Heart left ventricle (tissue), 16 donors: ENCODE measurements around the gene C9orf78. TPM values are rescaled to one million over a fixed set of nuclear protein-coding genes. Genes with fewer than 3 reads are reported as not detected.

Experiments used
- ATAC-seq, 4 donors: fragments of 200-7000 bp; cut with Tn5 transposase; one replicate each; pipeline ENCODE4 v1.9.1; 2020 to 2022; ENCODE audit warnings: moderate library complexity in 4 of 4, mild to moderate bottlenecking in 3 of 4, moderate number of reproducible peaks in 1 of 4
- DNase-seq, 5 donors: peaks; one replicate each; pipeline ENCODE4 v3.0.0-alpha.2; 2020
- H3K27ac ChIP-seq, 12 donors: fragments of 200-600 bp; sonication (generic) in 4 of 12; one replicate each; pipeline versions ENCODE4 v1.5.0 to v1.8.0; 2016 to 2022; ENCODE audit warnings: mild to moderate bottlenecking in 2 of 12
- H3K27me3 ChIP-seq, 9 donors: fragments of 200-600 bp; sonication (generic) in 2 of 9; one replicate each; pipeline versions ENCODE4 v1.5.1 to v1.8.0; 2016 to 2022; ENCODE audit warnings: mild to moderate bottlenecking in 3 of 9
- H3K36me3 ChIP-seq, 9 donors: fragments of 200-600 bp; sonication (generic) in 2 of 9; one replicate each; pipeline versions ENCODE4 v1.5.0 to v1.8.0; 2018 to 2022; ENCODE audit warnings: mild to moderate bottlenecking in 2 of 9
- H3K4me1 ChIP-seq, 12 donors: fragments of 200-600 bp; sonication (generic) in 4 of 12; one replicate each; pipeline versions ENCODE4 v1.5.0 to v1.8.0; 2016 to 2022; ENCODE audit warnings: mild to moderate bottlenecking in 3 of 12
- H3K4me3 ChIP-seq, 12 donors: fragments of 200-600 bp; sonication (generic) in 4 of 12; one replicate each; pipeline versions ENCODE4 v1.5.0 to v1.8.0; 2017 to 2022; ENCODE audit warnings: mild to moderate bottlenecking in 9 of 12, moderate library complexity in 4 of 12
- H3K9me3 ChIP-seq, 12 donors: fragments of 200-600 bp; sonication (generic) in 4 of 12; one replicate each; pipeline versions ENCODE4 v1.5.0 to v1.8.0; 2016 to 2022; ENCODE audit warnings: mild to moderate bottlenecking in 1 of 12
- POLR2A ChIP-seq, 2 donors: fragments of 450-650 bp; IDR thresholded peaks; one replicate each; pipeline ENCODE4 v1.6.1; 2017; ENCODE audit warnings: antibody characterized with exemption in 2 of 2, mild to moderate bottlenecking in 2 of 2, moderate library complexity in 2 of 2
- WGBS, 4 donors: extraction: QIAGEN DNeasy Blood & Tissue Kit in 2 of 4; methylation state at CpG; one replicate each; pipeline versions ENCODE4 v1.1.5 to v1.1.7; 2013 to 2018; 5-methylcytosine and 5-hydroxymethylcytosine counted together
- intact Hi-C, 10 donors: fragments of 100-400 bp; cut with DNase I; formaldehyde crosslinking; loops; one replicate each; pipeline versions ENCODE4 v1.11.1 to v1.14.2; 2022
- polyA plus RNA-seq, 2 donors: library from polyadenylated mRNA; stranded (reverse); fragments of 200-250 nt; gene quantifications; one replicate each; pipeline ENCODE4 v1.2.3, GENCODE V29; 2013
- total RNA-seq, 9 donors: library from RNA; depleted of rRNA in 2 of 9; stranded (reverse); fragments of >200 nt in 2 of 9; fragmentation: NEBNext Ultra II Directional in 3 of 9; extraction: Animal tissue kit (Norgen Biotek cat#: 25700) in 3 of 9; gene quantifications; one replicate each; pipeline versions ENCODE4 v1.1.0 to v1.2.4, GENCODE V29; 2016 to 2023
- TF ChIP-seq, protein P1 (sequence below), 12 donors: fragments of 200-600 bp; sonication (generic) in 4 of 12; IDR thresholded peaks; one replicate each; pipeline versions ENCODE4 v1.5.0 to v1.8.0; 2018 to 2022; ENCODE audit warnings: antibody characterized with exemption in 12 of 12, mild to moderate bottlenecking in 5 of 12
- donor health status: ischemic (EF 13 %, LVEDD 7.1; RV severe dilation, severe dysfunction).
- donor health status: healthy with polysubstance abuse.
- donor health status: DM: no; HTN: yes; CAD: no.
- donor health status: DM: no; HTN: no; CAD: no.
- donor health status: ischemic (EF 25% LVEDD 6.9; RV normal size, moderate dysfunction).
- donor health status: ischemic (EF 25% LVEDD 5.7; RV mildly dilated, moderate dysfunction).
- donor health status: healthy.
- donor health status: DM: yes; HTN: yes; CAD: no.
- donor health status: ischemic (EF 35%, LVEDD 5.7; RV mildly dilated, moderate dysfunction).
- donor health status: nonischemic (EF 11% LVEDD 7.7; RV severe dilation, severe dysfunction).
- donor health status: DM: yes; HTN: yes; CAD: no.
- donor health status: PGD.
- donor health status: ischemic (EF 29% LVEDD 5.4; RV normal size, mild dysfunction).
- donor health status: nonischemic (EF 23%, LVEDD 6.1; RV moderate dilation, normal function).

The C9orf78 gene
- total and polyA plus RNA-seq, 11 donors: 28.4 to 69.2 (median 33.2) TPM

DNA sequence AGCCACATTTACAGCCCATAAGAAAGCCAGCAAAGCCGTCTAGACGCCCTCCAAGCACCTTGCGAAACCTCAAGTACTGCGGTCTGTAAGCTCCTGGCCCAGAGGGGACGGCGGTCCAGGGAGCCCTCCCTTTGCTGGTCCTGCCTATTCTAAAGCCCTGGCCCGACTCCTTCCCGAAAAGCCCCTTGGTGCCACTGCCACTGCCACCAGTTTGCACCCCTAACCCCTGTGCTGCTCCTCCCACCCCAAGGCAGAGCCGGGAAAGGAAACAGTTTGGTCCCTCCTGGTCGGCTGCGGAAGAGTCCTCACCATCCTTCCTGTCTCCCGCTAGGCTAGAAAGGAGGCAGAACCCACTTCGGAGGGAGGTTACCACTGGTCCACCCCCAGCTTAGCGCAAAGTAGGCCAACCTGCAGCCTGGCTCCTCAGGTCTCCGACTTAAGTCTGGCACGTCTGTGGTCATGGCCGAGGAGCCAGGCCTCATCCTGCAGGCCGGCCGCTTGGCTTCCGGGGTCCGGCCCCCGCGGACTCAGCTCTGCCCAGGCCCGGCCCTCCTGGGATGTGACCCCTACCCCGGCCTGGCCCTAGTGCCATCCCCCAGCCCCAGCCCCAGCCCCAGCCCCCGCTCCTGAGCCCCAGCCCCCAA, 12.1 kb downstream of the C9orf78 start:
- H3K4me1 ChIP-seq: peaks cover 0 to 11% (median 7%) of the 10 kb centered on the region in 12 donors
- no peak for DNase-seq
- H3K36me3 ChIP-seq: peaks cover 0 to 62% (median 56%) of the 10 kb centered on the region in 9 donors
- H3K9me3 ChIP-seq: no peaks in the 10 kb centered on the region
- TF ChIP-seq POLR2A (IDR thresholded peaks at IDR 0.05): no peak
- TF ChIP-seq, protein P1, sequence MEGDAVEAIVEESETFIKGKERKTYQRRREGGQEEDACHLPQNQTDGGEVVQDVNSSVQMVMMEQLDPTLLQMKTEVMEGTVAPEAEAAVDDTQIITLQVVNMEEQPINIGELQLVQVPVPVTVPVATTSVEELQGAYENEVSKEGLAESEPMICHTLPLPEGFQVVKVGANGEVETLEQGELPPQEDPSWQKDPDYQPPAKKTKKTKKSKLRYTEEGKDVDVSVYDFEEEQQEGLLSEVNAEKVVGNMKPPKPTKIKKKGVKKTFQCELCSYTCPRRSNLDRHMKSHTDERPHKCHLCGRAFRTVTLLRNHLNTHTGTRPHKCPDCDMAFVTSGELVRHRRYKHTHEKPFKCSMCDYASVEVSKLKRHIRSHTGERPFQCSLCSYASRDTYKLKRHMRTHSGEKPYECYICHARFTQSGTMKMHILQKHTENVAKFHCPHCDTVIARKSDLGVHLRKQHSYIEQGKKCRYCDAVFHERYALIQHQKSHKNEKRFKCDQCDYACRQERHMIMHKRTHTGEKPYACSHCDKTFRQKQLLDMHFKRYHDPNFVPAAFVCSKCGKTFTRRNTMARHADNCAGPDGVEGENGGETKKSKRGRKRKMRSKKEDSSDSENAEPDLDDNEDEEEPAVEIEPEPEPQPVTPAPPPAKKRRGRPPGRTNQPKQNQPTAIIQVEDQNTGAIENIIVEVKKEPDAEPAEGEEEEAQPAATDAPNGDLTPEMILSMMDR (IDR thresholded peaks at IDR 0.05): no peak
- intact Hi-C loops: loop anchor here in 1 of 10 donors (2.0 kb wide), 1 partner anchor 20 kb away; the partner anchor contains the start of gene TOR1B
- no peaks in the 10 kb centered on the region for H3K27me3 ChIP-seq
- WGBS, 4 donors: 20 to 30% (median 22%) methylated on average over 17 to 26 of the region's 26 CpGs
- H3K27ac ChIP-seq: peak overlapping the region in 5 of 12 donors; percentile 42 to 77 (median 75)
- peak in 3 of 4 donors; percentile 1 to 23 (median 21) for ATAC-seq
- H3K4me3 ChIP-seq: peak overlapping the region; percentile 24 to 99 (median 79)

DNA sequence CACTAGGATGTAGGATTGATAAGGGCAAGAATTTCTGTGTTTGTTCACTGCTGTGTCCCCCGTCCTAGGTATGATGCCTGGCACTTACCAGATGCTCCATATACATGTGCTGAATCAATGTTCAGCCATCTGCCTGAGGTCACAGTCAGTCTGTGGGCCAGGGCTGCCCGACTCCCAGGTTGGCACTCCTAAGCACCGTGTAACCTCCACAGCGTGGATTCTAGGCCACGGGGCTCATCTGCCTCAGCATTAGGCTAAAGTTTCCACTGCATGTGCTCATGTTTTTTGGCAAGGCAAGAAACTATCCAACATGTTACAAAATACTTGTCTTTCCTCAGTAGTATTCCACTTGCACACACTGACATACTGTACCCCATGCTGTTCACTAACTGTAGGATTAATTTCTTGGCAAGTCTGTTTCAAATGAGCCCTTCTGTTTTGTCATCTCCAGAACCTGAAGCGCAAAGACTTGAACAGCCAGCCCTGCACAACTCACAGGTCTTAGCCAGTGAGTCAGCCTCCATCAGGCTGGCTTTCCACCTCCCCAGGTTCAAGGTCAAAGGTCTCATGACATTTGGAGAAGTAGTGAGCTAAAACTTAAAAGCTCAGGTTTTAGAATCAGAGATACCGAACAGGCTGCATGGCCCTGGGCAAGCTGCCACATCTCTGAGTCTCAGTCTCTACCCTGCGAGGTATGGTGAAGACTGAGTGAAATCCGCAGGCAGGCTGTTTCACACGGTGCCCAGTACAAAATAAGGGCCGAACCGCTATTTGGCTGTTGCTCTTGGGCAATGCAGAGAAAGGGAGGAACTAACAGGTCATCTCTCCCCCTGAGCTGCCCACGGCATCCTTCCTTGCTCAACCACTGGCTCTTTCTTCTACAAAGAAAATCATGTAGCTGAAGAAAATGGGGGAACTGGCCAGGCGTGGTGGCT, 18.3 kb downstream of the C9orf78 start:
- Histone ChIP-seq H3K27ac (no peak overlapping the region), H3K4me1 (peaks cover 0 to 8% (median 0%) of the 10 kb centered on the region in 12 donors), H3K36me3 (peaks cover 0 to 99% (median 90%) of the 10 kb centered on the region in 9 donors), H3K27me3 (no peaks in the 10 kb centered on the region), H3K9me3 (no peaks in the 10 kb centered on the region), H3K4me3 (no peak overlapping the region)
- no peak for TF ChIP-seq POLR2A (IDR thresholded peaks at IDR 0.05)
- TF ChIP-seq, protein P1 (IDR thresholded peaks at IDR 0.05): no peak
- intact Hi-C loops: no loop called here
- 90 to 92% (median 92%) methylated on average over 14 of the region's 14 CpGs for WGBS, 4 donors
- DNase-seq (peak in 1 of 5 donors; percentile 37), ATAC-seq (peak in 1 of 4 donors; percentile 8)

DNA sequence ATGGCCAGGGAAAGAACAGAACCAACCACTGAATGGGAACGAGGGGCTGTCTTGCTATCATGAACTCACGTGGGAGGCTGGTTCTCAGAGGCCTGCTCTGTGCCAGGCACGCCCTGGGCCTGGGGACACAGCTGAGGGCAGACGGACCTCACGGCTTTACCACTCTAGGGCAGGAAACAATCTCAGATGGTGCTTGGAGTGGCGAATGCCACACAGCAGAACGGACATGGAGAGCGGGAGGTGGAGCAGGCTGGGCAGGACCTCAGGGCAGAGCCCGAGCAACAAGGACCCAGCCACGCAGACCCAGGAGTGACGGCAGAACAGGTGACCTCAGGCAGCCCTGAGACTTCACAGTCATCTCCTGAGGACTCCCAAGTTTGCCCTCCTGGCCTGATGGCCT, 19.8 kb downstream of the C9orf78 start:
- TF ChIP-seq POLR2A (IDR thresholded peaks at IDR 0.05): no peak
- TF ChIP-seq, protein P1 (IDR thresholded peaks at IDR 0.05): no peak
- Histone ChIP-seq H3K4me1 (peaks cover 0 to 8% (median 0%) of the 10 kb centered on the region in 12 donors), H3K27ac (no peak overlapping the region), H3K36me3 (peaks cover 0 to 98% (median 87%) of the 10 kb centered on the region in 9 donors), H3K4me3 (no peak overlapping the region), H3K9me3 (no peaks in the 10 kb centered on the region), H3K27me3 (no peaks in the 10 kb centered on the region)
- ATAC-seq (no peak), DNase-seq (peak in 1 of 5 donors; percentile 15)
- WGBS, 4 donors: 87 to 92% (median 90%) methylated on average over 11 of the region's 11 CpGs
- intact Hi-C loops: no loop called here
